Measurements from ENCODE around the gene PGAM2.

- TF ChIP-seq EGR1 (IDR thresholded peaks at IDR 0.05; ENCODE audit: low read depth): no peak
- no peak for TF ChIP-seq JUND (IDR thresholded peaks at IDR 0.05)
- TF ChIP-seq SRF (IDR thresholded peaks at IDR 0.05; ENCODE audit: low read depth): no peak
- TF ChIP-seq SP1 (IDR thresholded peaks at IDR 0.05; ENCODE audit: low read depth): no peak
- TF ChIP-seq CBX3 (IDR thresholded peaks at IDR 0.05; ENCODE audit: low read depth): no peak
- TF ChIP-seq CTCF (IDR thresholded peaks at IDR 0.05 in 2 of 3, conservative IDR thresholded peaks at IDR 0.05 in 1 of 3; ENCODE audit: borderline replicate concordance in 1 of 3, insufficient read depth in 1 of 3, low read depth in 2 of 3, low read length in 2 of 3): no peak
- no peak for TF ChIP-seq YY1 (IDR thresholded peaks at IDR 0.05; ENCODE audit: extremely low read depth, insufficient replicate concordance, low read depth, low read length)
- no peak for TF ChIP-seq POLR2A (IDR thresholded peaks at IDR 0.05; ENCODE audit: borderline replicate concordance, extremely low read depth, insufficient read depth, insufficient read length)
These were observed 44.6 kb upstream of the PGAM2 start for GRCh38 chr7:44109991-44110390.

Measured in HCT116 (cell line).